ENCODE measurements around the gene C1QTNF8. TPM values are rescaled to one million over a fixed set of nuclear protein-coding genes. Genes with fewer than 3 reads are reported as not detected.
A peak's percentile ranks its signal among the peaks of the same experiment; 100 is the strongest.

C1QTNF8 gene
- total RNA-seq, 4 donors from 2014 or later: not detected

GRCh38 chr16:1078579-1079021, 17.4 kb downstream of the C1QTNF8 start:
- intact Hi-C loops (cut with DNase I; ENCODE audit: low total_unique reads): no loop called here
- H3K36me3 ChIP-seq: no peaks in the 10 kb centered on the region
- TF ChIP-seq POLR2AphosphoS5 (IDR thresholded peaks at IDR 0.05) (peak; percentile 54 to 82 (median 55)), EP300 (IDR thresholded peaks at IDR 0.05; ENCODE audit: low read depth) (no peak)
- H3K4me1 ChIP-seq: peaks cover 0 to 12% (median 10%) of the 10 kb centered on the region in 4 donors
- H3K27me3 ChIP-seq: peaks cover 91% of the 10 kb centered on the region
- DNase-seq: peak; percentile 72
- 41% methylated on average over 26 of the region's 28 CpGs; no CpG with 5 or more reads in 1 of the 2 donors for WGBS, 2 donors (ENCODE audit: low coverage in 1 of 2)
- H3K4me3 ChIP-seq: no peak overlapping the region
- no peaks in the 10 kb centered on the region for H3K9me3 ChIP-seq
- in situ Hi-C loops (cut with MboI; ENCODE audit: low pct_ligation_motif_present in 1 of 4, low pct_unique_long_range_greater_than_20kb in 1 of 4, low sequenced_read_pairs in 3 of 4): no loop called here
- H3K27ac ChIP-seq: no peak overlapping the region

- Histone ChIP-seq H3K27ac (no peak overlapping the region), H3K4me3 (no peak overlapping the region), H3K4me1 (peaks cover 0 to 12% (median 10%) of the 10 kb centered on the region in 4 donors), H3K9me3 (no peaks in the 10 kb centered on the region), H3K36me3 (no peaks in the 10 kb centered on the region), H3K27me3 (peaks cover 91% of the 10 kb centered on the region)
- in situ Hi-C loops (cut with MboI; ENCODE audit: low pct_ligation_motif_present in 1 of 4, low pct_unique_long_range_greater_than_20kb in 1 of 4, low sequenced_read_pairs in 3 of 4): no loop called here
- 60% methylated on average over 31 of the region's 36 CpGs; no CpG with 5 or more reads in 1 of the 2 donors for WGBS, 2 donors (ENCODE audit: low coverage in 1 of 2)
- TF ChIP-seq CTCF (IDR thresholded peaks at IDR 0.05) (no peak), POLR2AphosphoS5 (IDR thresholded peaks at IDR 0.05) (no peak), POLR2A (IDR thresholded peaks at IDR 0.05) (no peak), EP300 (IDR thresholded peaks at IDR 0.05; ENCODE audit: low read depth) (no peak)
- DNase-seq: no peak
- intact Hi-C loops (cut with DNase I; ENCODE audit: low total_unique reads): no loop called here
Measured at GRCh38 chr16:1077877-1078578, 18.0 kb downstream of the C1QTNF8 start.

GRCh38 chr16:1076801-1077576, 19.1 kb downstream of the C1QTNF8 start:
- in situ Hi-C loops (cut with MboI; ENCODE audit: low pct_ligation_motif_present in 1 of 4, low pct_unique_long_range_greater_than_20kb in 1 of 4, low sequenced_read_pairs in 3 of 4): no loop called here
- no peak for TF ChIP-seq POLR2A (IDR thresholded peaks at IDR 0.05)
- TF ChIP-seq EP300 (IDR thresholded peaks at IDR 0.05; ENCODE audit: low read depth): no peak
- no peak for TF ChIP-seq CTCF (IDR thresholded peaks at IDR 0.05)
- no peak for TF ChIP-seq POLR2AphosphoS5 (IDR thresholded peaks at IDR 0.05)
- intact Hi-C loops (cut with DNase I; ENCODE audit: low total_unique reads): no loop called here
- no peaks in the 10 kb centered on the region for H3K9me3 ChIP-seq
- H3K27me3 ChIP-seq: peaks cover 91% of the 10 kb centered on the region
- DNase-seq: no peak
- H3K4me3 ChIP-seq: no peak overlapping the region
- H3K27ac ChIP-seq: no peak overlapping the region
- no peaks in the 10 kb centered on the region for H3K36me3 ChIP-seq
- H3K4me1 ChIP-seq: peaks cover 0 to 12% (median 10%) of the 10 kb centered on the region in 4 donors
- WGBS, 2 donors (ENCODE audit: low coverage in 1 of 2): 43 to 49% methylated on average over 4 to 16 of the region's 16 CpGs

GRCh38 chr16:1075546-1075945, 20.5 kb downstream of the C1QTNF8 start:
- Histone ChIP-seq H3K36me3 (no peaks in the 10 kb centered on the region), H3K4me1 (peaks cover 0 to 12% (median 10%) of the 10 kb centered on the region in 4 donors), H3K9me3 (no peaks in the 10 kb centered on the region), H3K27me3 (peaks cover 91% of the 10 kb centered on the region), H3K4me3 (no peak overlapping the region), H3K27ac (no peak overlapping the region)
- TF ChIP-seq CTCF (IDR thresholded peaks at IDR 0.05): no peak
- TF ChIP-seq POLR2AphosphoS5 (IDR thresholded peaks at IDR 0.05): no peak
- TF ChIP-seq POLR2A (IDR thresholded peaks at IDR 0.05): no peak
- TF ChIP-seq EP300 (IDR thresholded peaks at IDR 0.05; ENCODE audit: low read depth): no peak
- WGBS, 2 donors (ENCODE audit: low coverage in 1 of 2): 70 to 80% methylated on average over 2 to 13 of the region's 13 CpGs
- in situ Hi-C loops (cut with MboI; ENCODE audit: low pct_ligation_motif_present in 1 of 4, low pct_unique_long_range_greater_than_20kb in 1 of 4, low sequenced_read_pairs in 3 of 4) (no loop called here), intact Hi-C loops (cut with DNase I; ENCODE audit: low total_unique reads) (no loop called here)
- DNase-seq: no peak
